BJ (cell line): ENCODE data around the gene MARCKSL1. TPM values are rescaled to one million over a fixed set of nuclear protein-coding genes. Genes with fewer than 3 reads are reported as not detected.

Experiments
- CTCF ChIA-PET: fragments of 350-600 bp; formaldehyde crosslinking; extraction: SDS; loops from one replicate; lab custom pipeline; 2021; ENCODE audit warnings: antibody characterized with exemption, inconsistent platforms; lab: Yijun Ruan, JAX
- POLR2A ChIA-PET: fragments of 300-600 bp; sonication (Branson Sonifier 250); formaldehyde crosslinking; extraction: SDS; loops from one replicate; lab custom pipeline; 2021; ENCODE audit warnings: antibody characterized with exemption; lab: Charles Lee
- DNase-seq: peaks from one replicate; pipeline ENCODE4 v3.0.0-alpha.2; 2011; ENCODE audit warnings: low read depth
- H3K27me3 ChIP-seq: 2 replicates; pipeline ENCODE4 v1.6.0; 2011; ENCODE audit warnings: low read length; ENCODE audit not compliant: control insufficient read depth, insufficient read depth
- H3K36me3 ChIP-seq: 2 replicates; pipeline ENCODE4 v1.5.1; 2011; ENCODE audit warnings: low read length; ENCODE audit not compliant: control insufficient read depth, insufficient read depth
- H3K4me3 ChIP-seq: 2 replicates; pipeline ENCODE4 v1.5.1; 2011; ENCODE audit warnings: low read depth, mild to moderate bottlenecking, control low read depth, low read length
- polyA plus RNA-seq: library from polyadenylated mRNA; depleted of rRNA; stranded (reverse); fragments of >200 nt; gene quantifications from 2 replicates; pipeline ENCODE4 v1.2.3, GENCODE V29; 2011
- TF ChIP-seq, protein P1 (sequence below): IDR thresholded peaks from 2 replicates; pipeline ENCODE4 v1.5.1; 2011; ENCODE audit warnings: low read depth, mild to moderate bottlenecking, control low read depth, inconsistent platforms, low read length, moderate library complexity; ENCODE audit not compliant: insufficient read depth

The MARCKSL1 gene
- polyA plus RNA-seq, 1 experiment: 52.0 TPM

DNA sequence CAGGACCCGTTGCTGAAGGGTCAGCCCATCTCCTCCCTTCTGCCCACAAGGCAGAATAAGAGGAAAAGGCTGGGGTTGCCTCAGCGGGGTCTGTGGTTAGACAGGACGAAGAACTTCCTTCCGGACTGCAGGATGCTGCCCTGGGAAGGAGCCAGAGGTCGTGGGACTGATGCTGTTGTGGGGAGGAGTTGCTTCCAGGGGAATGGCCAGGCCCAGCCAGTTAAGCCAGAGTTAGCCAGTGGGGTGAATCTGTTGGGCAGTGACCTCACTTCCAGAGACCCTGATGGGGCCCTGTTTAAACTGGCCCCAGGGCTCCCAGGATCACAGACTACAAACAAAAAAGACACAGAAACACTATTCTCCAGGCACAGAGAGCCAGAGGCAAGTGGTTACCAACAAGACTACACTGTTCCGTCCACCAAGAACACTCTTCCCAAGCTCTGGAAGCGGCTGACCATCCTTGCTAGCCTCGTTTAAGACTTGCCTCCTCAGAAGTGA is 13.2 kb upstream of the MARCKSL1 start:
- no peak overlapping the region for H3K4me3 ChIP-seq
- ChIA-PET POLR2A (no interaction called here), CTCF (interaction anchor here (0.6 kb wide), 1 partner anchor 82 kb away, joined by 3 read pairs; no protein-coding TSS in a partner anchor)
- H3K36me3 ChIP-seq: no peaks in the 10 kb centered on the region
- no peak for DNase-seq
- TF ChIP-seq, protein P1, sequence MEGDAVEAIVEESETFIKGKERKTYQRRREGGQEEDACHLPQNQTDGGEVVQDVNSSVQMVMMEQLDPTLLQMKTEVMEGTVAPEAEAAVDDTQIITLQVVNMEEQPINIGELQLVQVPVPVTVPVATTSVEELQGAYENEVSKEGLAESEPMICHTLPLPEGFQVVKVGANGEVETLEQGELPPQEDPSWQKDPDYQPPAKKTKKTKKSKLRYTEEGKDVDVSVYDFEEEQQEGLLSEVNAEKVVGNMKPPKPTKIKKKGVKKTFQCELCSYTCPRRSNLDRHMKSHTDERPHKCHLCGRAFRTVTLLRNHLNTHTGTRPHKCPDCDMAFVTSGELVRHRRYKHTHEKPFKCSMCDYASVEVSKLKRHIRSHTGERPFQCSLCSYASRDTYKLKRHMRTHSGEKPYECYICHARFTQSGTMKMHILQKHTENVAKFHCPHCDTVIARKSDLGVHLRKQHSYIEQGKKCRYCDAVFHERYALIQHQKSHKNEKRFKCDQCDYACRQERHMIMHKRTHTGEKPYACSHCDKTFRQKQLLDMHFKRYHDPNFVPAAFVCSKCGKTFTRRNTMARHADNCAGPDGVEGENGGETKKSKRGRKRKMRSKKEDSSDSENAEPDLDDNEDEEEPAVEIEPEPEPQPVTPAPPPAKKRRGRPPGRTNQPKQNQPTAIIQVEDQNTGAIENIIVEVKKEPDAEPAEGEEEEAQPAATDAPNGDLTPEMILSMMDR: no peak
- H3K27me3 ChIP-seq: no peaks in the 10 kb centered on the region

DNA sequence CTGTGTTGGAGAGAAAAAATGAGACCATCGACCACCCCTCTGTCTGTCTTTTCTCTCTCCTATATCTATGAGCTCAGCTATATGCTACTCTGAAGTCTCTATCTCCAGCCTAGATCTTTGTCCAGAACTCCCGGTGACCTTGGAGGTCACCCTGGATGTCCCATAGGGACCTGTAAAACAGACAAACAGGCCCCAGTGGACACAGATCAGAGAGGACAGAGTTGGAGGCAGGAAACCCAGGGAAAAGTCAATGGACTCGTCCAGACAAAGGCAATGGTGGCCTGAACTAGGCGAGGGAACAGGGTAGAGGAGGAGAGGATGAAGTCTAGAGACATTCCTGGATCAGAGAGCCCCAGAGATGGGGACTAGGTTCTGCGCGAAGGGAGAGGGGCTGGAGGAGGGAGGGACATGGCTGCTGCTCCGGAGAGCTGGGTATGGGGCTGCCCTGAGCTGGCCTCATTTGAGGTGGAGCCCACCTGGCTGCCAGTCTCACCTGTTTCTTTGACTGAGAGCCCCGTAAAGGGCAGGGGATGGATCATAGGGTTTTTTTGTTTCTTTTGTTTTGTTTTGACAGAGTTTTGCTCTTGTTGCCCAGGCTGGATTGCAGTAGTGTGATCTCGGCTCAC is 10.6 kb upstream of the MARCKSL1 start:
- H3K4me3 ChIP-seq: no peak overlapping the region
- H3K27me3 ChIP-seq: no peaks in the 10 kb centered on the region
- TF ChIP-seq, protein P1: no peak
- POLR2A ChIA-PET: no interaction called here
- H3K36me3 ChIP-seq: no peaks in the 10 kb centered on the region
- DNase-seq: no peak
- CTCF ChIA-PET: no interaction called here

DNA sequence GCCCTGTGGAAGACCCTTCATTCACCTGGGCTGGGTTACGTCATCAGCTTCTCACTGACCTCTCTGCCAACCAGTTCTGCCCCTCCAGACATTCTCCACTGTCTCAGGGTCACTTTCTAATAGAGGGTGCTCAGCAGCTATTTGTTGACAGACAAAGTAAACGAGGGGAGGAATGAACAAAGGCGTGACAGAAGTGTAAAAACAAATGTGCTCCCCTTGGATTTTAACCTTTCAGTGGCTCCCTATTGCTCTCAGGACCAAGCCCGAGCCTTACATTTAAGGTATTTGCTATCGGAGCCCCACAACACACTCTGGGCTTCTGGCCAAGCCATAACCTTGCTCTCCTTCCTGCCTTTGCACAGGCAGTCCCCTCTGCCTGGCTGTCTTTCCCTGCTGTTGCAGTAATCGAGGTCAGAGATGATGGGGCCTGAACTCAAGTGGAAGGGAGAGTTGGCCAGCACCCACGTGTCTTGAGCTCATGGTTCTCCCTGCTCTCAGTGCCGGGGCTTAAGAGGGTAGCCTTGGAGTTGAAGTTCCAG is 9.3 kb upstream of the MARCKSL1 start:
- CTCF ChIA-PET: no interaction called here

DNA sequence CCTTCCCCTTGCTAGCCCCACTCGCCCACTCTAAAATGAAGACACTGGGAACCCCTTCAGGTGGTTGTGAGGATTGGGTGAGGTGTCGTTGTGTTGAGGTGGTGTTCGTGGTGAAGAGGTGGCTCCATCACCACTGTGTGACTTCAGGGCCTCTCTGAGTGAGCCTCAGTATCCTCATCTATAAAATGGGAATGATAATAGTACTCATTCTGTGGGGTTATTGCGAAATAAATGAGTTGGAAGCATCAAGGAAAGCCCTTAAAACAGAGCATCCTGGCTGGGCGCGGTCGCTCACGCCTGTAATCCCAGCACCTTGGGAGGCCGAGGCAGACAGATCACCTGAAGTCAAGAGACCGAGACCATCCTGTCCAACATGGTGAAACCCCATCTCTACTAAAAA is 6.7 kb upstream of the MARCKSL1 start:
- Histone ChIP-seq H3K36me3 (no peaks in the 10 kb centered on the region), H3K27me3 (no peaks in the 10 kb centered on the region), H3K4me3 (no peak overlapping the region)
- ChIA-PET POLR2A (no interaction called here), CTCF (no interaction called here)
- no peak for DNase-seq
- TF ChIP-seq, protein P1: no peak

More for the DNA sequence above, 9.3 kb upstream of the MARCKSL1 start:
- TF ChIP-seq, protein P1: no peak
- Histone ChIP-seq H3K27me3 (no peaks in the 10 kb centered on the region), H3K4me3 (no peak overlapping the region), H3K36me3 (no peaks in the 10 kb centered on the region)
- no peak for DNase-seq
- POLR2A ChIA-PET: interaction anchor here (0.6 kb wide), 1 partner anchor 8 kb away, joined by 4 read pairs; no protein-coding TSS in a partner anchor

DNA sequence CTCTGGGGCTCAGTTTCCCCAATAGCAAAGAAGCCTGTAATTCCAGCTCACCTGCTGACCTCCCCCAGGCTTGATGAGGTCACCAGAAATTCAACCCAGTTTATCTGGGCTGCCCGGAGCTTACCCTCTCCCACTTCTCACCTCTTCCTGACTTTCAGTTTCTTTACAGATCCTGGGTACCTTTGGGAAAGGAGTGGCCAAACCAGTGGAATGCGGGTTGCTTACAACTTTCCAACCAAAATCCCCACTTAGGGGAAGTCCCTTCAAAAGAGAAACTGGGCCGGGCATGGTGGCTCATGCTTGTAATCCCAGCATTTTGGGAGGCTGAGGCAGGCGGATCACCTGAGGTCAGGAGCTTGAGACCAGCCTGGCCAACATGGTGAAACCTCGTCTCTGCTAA is 5.9 kb upstream of the MARCKSL1 start:
- no peak for DNase-seq
- Histone ChIP-seq H3K4me3 (no peak overlapping the region), H3K36me3 (no peaks in the 10 kb centered on the region), H3K27me3 (no peaks in the 10 kb centered on the region)
- TF ChIP-seq, protein P1: no peak
- POLR2A ChIA-PET: no interaction called here
- CTCF ChIA-PET: no interaction called here
